ENCODE data around the gene SYPL1. TPM values are rescaled to one million over a fixed set of nuclear protein-coding genes. Genes with fewer than 3 reads are reported as not detected.
"Not testable (repeated sequence)": the region's sequence is repeated elsewhere in the genome, so short reads cannot be mapped to it uniquely, and the experiment has no call there.

Gene SYPL1
- polyA plus RNA-seq, 1 donor, result 97.0 TPM

DNA sequence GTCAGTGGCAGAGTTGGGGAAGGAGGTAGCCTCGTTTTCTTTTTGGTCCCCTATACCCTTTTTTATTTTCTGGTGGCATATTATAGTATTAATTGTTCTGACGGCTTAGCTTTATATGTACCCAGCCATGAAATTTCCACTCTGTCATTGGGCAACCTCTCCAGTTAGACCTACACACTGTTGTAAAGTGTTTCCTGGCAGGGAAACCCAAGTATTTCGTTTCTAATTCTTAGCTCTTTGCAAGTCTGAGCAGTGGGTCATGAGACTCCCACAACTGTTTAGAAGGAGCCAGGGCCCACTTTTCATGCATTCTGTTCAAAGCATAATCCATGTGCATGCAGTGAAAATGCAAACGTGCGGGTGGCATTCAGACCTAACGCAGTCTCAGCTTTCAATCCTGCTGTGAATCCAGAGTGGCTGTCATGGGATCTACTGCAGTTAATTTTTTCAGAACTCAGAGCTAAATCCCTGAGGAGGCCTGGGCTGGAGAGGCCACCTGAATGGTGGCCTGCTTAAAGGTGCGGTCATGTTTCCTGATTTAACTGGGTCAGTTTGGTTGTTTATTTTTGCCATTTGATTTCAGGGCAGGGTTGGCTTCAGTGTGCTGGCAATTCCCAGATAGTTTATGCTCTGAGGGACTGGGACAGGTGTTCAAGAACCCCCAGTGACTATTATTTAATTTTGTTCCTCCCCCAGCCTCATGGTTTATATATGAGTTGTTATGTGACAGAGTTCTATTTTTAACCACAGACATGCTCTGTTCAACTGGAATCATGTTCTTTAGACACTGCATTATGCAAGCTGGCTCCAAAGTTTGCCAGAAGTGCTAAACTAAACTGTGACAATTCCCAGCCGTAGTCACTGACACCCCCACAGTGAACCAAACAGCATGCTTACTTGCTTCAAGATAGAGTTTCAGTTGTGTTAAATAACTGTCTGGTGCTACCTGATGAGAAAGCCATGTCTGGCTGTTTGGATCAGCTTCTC is 27.4 kb upstream of the SYPL1 start:
- 68% methylated on average over 2 of the region's 8 CpGs for WGBS (ENCODE audit: insufficient coverage, low lambda C conversion rate)
- H3K36me3 ChIP-seq (ENCODE audit: control insufficient read depth, insufficient read depth, low read length), result no peaks in the 10 kb centered on the region
- no peak overlapping the region for H3K27ac ChIP-seq (ENCODE audit: low read length)
- no peaks in the 10 kb centered on the region for H3K9me3 ChIP-seq (ENCODE audit: control insufficient read depth, low read depth, low read length)
- no peaks in the 10 kb centered on the region for H3K27me3 ChIP-seq (ENCODE audit: control insufficient read depth, insufficient read depth, low read length)
- no peak overlapping the region for H3K4me3 ChIP-seq (ENCODE audit: low read length)
- DNase-seq, result peak; percentile 29
- H3K4me1 ChIP-seq (ENCODE audit: control insufficient read depth, insufficient read depth, low read length), result no peaks in the 10 kb centered on the region

DNA sequence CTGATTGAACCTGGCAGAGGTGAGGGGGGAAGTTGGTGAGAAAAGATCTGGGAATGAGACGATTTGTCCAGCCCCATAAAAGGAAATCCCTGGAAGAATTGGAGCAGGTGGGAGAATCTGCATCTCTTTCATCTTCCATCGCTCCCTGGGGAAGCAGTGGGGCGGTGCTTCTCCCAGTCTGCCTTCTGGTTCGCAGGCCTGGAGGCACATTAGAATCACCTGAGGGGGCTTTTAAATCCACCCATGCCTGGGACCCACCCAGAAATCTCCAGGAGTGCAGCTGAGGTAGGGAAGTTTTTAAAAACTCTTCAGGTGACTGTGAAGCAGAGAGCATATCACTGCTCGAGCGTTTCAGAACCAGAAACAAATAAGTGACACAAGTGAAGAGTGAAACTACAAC is 26.7 kb upstream of the SYPL1 start:
- Histone ChIP-seq H3K27me3 (ENCODE audit: control insufficient read depth, insufficient read depth, low read length) (no peaks in the 10 kb centered on the region), H3K4me1 (ENCODE audit: control insufficient read depth, insufficient read depth, low read length) (no peaks in the 10 kb centered on the region), H3K27ac (ENCODE audit: low read length) (no peak overlapping the region), H3K9me3 (ENCODE audit: control insufficient read depth, low read depth, low read length) (no peaks in the 10 kb centered on the region), H3K36me3 (ENCODE audit: control insufficient read depth, insufficient read depth, low read length) (no peaks in the 10 kb centered on the region), H3K4me3 (ENCODE audit: low read length) (no peak overlapping the region)
- DNase-seq, result no peak
- WGBS (ENCODE audit: insufficient coverage, low lambda C conversion rate), result 100% methylated on average over 2 of the region's 6 CpGs

DNA sequence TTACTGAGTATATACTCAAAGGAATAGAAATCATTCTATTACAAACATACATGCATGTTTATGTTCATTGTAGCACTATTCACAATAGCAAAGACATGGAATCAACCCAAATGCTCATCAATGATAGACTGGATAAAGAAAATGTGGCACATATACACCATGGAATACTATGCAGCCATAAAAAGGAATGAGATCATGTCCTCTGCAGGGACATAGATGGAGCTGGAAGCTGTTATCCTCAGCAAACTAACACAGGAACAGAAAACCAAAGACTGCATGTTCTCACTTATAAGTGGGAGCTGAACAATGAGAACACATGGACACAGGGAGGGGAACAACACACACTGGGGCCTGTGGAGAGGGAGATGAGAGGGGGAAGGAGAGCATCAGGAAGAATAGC is 26.1 kb upstream of the SYPL1 start:
- not testable (repeated sequence) for DNase-seq; H3K36me3 ChIP-seq (ENCODE audit: control insufficient read depth, insufficient read depth, low read length); H3K27ac ChIP-seq (ENCODE audit: low read length); H3K9me3 ChIP-seq (ENCODE audit: control insufficient read depth, low read depth, low read length); H3K27me3 ChIP-seq (ENCODE audit: control insufficient read depth, insufficient read depth, low read length); H3K4me1 ChIP-seq (ENCODE audit: control insufficient read depth, insufficient read depth, low read length); H3K4me3 ChIP-seq (ENCODE audit: low read length)

DNA sequence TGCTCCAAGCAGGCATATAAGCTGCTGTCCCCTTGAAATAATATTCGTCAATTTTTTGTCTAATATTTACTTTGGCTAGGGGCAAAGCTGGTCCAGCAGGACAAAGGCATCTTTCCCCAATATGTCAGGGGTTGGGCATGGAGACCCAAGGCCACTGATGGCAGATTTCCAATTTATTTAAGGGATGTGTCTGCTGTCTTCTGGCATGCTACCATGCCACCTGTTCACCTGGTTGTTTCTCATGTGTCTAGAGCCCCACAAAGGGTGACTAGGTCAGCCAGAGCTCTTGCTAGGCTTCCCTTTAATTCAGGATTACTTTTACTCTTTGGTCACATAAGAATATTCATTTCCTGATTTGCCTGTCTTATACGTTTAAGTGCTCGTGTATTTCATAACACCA is 22.1 kb upstream of the SYPL1 start:
- Histone ChIP-seq H3K9me3 (ENCODE audit: control insufficient read depth, low read depth, low read length) (no peaks in the 10 kb centered on the region), H3K4me3 (ENCODE audit: low read length) (no peak overlapping the region), H3K36me3 (ENCODE audit: control insufficient read depth, insufficient read depth, low read length) (no peaks in the 10 kb centered on the region), H3K27me3 (ENCODE audit: control insufficient read depth, insufficient read depth, low read length) (no peaks in the 10 kb centered on the region), H3K4me1 (ENCODE audit: control insufficient read depth, insufficient read depth, low read length) (no peaks in the 10 kb centered on the region), H3K27ac (ENCODE audit: low read length) (no peak overlapping the region)
- no CpG with 5 or more reads among the region's 3 CpGs for WGBS (ENCODE audit: insufficient coverage, low lambda C conversion rate)
- DNase-seq, result no peak

DNA sequence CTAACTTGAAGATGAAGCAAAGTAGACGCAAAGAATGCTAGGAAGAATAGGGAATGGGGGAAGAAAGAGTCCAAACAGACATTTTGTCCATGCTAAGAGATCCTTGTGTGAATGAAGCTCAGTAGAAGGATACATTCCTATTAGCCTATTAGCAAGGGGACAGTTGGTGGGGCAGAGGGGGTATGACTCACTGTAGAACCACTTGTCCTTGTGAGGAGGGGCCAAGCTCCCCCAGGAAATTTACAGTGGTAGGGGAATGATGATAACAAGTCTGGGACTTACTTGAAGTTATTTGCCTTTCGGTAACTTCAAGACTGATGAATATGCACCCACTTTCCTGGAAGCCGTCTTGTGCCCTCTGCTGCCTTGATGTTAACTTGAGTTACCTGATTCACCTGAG is 17.2 kb upstream of the SYPL1 start:
- H3K9me3 ChIP-seq (ENCODE audit: control insufficient read depth, low read depth, low read length), result no peaks in the 10 kb centered on the region
- H3K27ac ChIP-seq (ENCODE audit: low read length), result no peak overlapping the region
- no peaks in the 10 kb centered on the region for H3K4me1 ChIP-seq (ENCODE audit: control insufficient read depth, insufficient read depth, low read length)
- no peak for DNase-seq
- H3K27me3 ChIP-seq (ENCODE audit: control insufficient read depth, insufficient read depth, low read length), result no peaks in the 10 kb centered on the region
- H3K4me3 ChIP-seq (ENCODE audit: low read length), result no peak overlapping the region
- no CpG with 5 or more reads among the region's 3 CpGs for WGBS (ENCODE audit: insufficient coverage, low lambda C conversion rate)
- H3K36me3 ChIP-seq (ENCODE audit: control insufficient read depth, insufficient read depth, low read length), result no peaks in the 10 kb centered on the region

DNA sequence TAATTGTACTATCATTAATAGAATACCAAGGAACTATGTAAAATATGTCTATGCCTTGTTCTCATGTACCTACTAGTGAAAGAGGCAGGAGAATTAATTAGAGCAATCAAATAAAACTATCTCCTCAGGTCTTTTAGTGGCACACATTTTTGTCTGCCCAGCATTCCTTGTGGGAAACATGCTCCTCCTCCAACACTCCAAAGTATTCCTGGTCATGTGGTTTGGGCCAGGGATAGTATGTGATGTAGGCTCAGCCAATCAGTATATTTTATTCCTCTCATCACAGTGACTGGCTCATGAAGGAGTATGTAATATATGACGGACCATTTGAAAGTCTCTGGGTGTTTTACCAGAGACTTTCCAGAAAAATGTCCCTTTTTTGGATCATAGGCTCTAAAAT is 16.7 kb upstream of the SYPL1 start:
- Histone ChIP-seq H3K4me3 (ENCODE audit: low read length) (no peak overlapping the region), H3K27me3 (ENCODE audit: control insufficient read depth, insufficient read depth, low read length) (no peaks in the 10 kb centered on the region), H3K9me3 (ENCODE audit: control insufficient read depth, low read depth, low read length) (no peaks in the 10 kb centered on the region), H3K36me3 (ENCODE audit: control insufficient read depth, insufficient read depth, low read length) (no peaks in the 10 kb centered on the region), H3K4me1 (ENCODE audit: control insufficient read depth, insufficient read depth, low read length) (no peaks in the 10 kb centered on the region), H3K27ac (ENCODE audit: low read length) (no peak overlapping the region)
- no CpG with 5 or more reads among the region's 1 CpG for whole genome bisulfite sequencing (ENCODE audit: insufficient coverage, low lambda C conversion rate)
- DNase-seq, result no peak

DNA sequence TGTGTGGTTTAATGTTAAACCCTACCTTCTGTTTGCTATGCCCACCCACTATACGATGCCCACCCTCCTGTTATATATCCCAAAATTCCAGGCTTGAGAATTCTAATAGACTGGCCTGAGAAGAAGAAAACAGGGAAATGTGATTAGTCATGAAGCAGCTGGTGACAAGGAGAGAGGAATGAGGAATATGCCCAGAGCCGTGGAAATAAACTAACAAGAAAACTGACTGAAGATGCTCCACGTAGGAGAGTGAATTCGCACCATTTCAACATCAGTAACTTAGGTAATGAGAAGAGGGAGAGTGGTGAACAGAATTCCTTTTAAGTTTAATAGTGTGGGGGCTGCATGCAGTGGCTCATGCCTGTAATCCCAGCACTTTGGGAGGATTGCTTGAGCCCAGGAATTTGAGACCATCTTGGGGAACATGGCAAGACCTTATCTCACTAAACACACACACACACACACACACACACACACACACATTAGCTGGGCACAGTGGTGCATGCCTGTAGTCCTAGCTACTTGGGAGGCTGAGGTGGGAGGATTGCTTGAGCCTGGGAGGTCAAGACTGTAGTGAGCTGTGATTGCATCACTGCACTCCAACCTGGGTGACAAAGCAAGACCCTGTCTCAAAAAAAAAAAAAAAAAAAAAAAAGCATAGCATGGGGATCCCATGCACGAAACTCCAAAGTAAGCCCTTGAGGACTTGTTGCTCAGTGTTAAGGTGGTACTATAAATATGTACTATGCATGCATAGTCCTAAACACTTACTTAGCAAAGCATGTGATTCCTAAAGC is 16.1 kb upstream of the SYPL1 start:
- H3K36me3 ChIP-seq (ENCODE audit: control insufficient read depth, insufficient read depth, low read length), result no peaks in the 10 kb centered on the region
- no peak overlapping the region for H3K27ac ChIP-seq (ENCODE audit: low read length)
- H3K27me3 ChIP-seq (ENCODE audit: control insufficient read depth, insufficient read depth, low read length), result no peaks in the 10 kb centered on the region
- no peak overlapping the region for H3K4me3 ChIP-seq (ENCODE audit: low read length)
- WGBS (ENCODE audit: insufficient coverage, low lambda C conversion rate), result 56% methylated on average over 3 of the region's 5 CpGs
- H3K9me3 ChIP-seq (ENCODE audit: control insufficient read depth, low read depth, low read length), result no peaks in the 10 kb centered on the region
- DNase-seq, result no peak
- H3K4me1 ChIP-seq (ENCODE audit: control insufficient read depth, insufficient read depth, low read length), result no peaks in the 10 kb centered on the region

DNA sequence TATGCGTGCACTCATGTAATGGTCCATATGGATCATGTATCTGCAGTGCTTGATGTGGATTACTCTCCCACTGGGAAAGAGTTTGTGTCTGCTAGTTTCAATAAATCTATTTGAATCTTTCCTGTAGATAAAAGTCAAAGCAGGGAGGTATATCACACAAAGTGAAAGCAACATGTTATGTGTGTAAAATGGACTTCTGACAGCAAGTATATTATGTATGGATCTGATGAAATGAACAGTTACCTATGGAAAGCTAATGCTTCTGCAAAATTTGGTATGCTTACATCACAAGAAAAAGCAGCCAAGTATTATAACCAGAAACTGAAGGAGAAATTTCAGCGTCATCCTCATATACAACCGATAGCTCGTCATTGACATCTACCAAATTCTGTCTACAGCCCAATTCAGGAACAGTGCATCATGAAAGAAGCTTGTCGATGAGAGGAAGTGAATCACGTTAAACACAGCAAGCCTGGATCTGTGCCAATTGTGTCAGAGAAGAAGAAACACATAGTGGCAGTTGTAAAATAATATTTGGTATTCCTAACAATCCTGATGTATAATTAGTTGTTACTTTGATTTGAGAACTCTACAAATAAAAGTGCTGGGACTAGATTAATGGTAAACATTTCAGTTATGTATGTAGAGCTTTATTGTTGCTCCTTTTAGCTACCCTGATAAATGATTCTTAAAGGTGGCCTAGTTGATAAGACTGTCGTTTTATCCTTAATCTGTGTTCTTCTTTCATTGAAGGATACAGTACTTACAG is 14.2 kb upstream of the SYPL1 start:
- Histone ChIP-seq H3K4me3 (ENCODE audit: low read length) (no peak overlapping the region), H3K27me3 (ENCODE audit: control insufficient read depth, insufficient read depth, low read length) (no peaks in the 10 kb centered on the region), H3K4me1 (ENCODE audit: control insufficient read depth, insufficient read depth, low read length) (no peaks in the 10 kb centered on the region), H3K9me3 (ENCODE audit: control insufficient read depth, low read depth, low read length) (no peaks in the 10 kb centered on the region), H3K36me3 (ENCODE audit: control insufficient read depth, insufficient read depth, low read length) (no peaks in the 10 kb centered on the region), H3K27ac (ENCODE audit: low read length) (no peak overlapping the region)
- no peak for DNase-seq
- WGBS (ENCODE audit: insufficient coverage, low lambda C conversion rate), result 83% methylated on average over 1 of the region's 7 CpGs

DNA sequence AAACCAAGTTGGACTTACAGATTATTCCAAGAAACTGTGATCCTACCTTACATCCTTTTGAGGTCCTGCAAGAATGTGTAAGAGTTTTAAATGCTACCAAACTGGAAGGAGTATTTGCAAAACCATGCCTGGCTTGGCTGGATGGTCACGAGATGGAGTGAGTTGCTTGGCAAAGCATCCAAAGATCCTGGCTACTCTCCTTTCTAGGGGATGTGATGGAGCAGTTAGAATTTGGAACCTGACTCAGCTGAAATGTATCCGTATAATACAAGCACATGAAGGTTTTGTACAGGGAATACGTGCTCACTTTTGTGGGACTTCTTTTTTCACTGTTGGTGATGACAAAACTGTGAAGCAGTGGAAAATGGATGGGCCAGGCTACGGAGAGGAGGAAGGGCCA is 13.3 kb upstream of the SYPL1 start:
- no CpG with 5 or more reads among the region's 4 CpGs for WGBS (ENCODE audit: insufficient coverage, low lambda C conversion rate)
- Histone ChIP-seq H3K9me3 (ENCODE audit: control insufficient read depth, low read depth, low read length) (no peaks in the 10 kb centered on the region), H3K27ac (ENCODE audit: low read length) (no peak overlapping the region), H3K4me3 (ENCODE audit: low read length) (no peak overlapping the region), H3K36me3 (ENCODE audit: control insufficient read depth, insufficient read depth, low read length) (no peaks in the 10 kb centered on the region), H3K4me1 (ENCODE audit: control insufficient read depth, insufficient read depth, low read length) (no peaks in the 10 kb centered on the region), H3K27me3 (ENCODE audit: control insufficient read depth, insufficient read depth, low read length) (no peaks in the 10 kb centered on the region)
- DNase-seq, result no peak

DNA sequence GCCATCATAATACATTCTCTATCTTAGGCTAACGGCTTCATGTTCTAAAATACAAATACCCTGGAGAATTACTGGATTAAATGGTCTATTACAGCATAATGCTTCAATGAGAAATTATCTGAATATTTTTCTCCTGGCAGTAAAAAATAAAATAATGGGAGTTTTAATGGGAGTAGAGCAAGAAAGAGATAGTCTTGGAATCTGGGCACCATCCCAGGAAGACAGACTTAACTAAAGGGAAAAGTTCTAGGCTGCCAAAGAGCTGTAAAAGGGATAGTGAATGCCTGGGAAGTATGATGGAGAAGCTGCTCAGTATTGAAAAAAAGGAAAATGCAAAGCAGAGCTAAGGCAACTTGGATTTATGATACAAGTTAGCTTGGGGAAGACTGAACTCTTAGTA is 12.1 kb upstream of the SYPL1 start:
- H3K36me3 ChIP-seq (ENCODE audit: control insufficient read depth, insufficient read depth, low read length), result no peaks in the 10 kb centered on the region
- no peaks in the 10 kb centered on the region for H3K9me3 ChIP-seq (ENCODE audit: control insufficient read depth, low read depth, low read length)
- no peaks in the 10 kb centered on the region for H3K27me3 ChIP-seq (ENCODE audit: control insufficient read depth, insufficient read depth, low read length)
- peaks cover 4% of the 10 kb centered on the region for H3K4me1 ChIP-seq (ENCODE audit: control insufficient read depth, insufficient read depth, low read length)
- DNase-seq, result no peak
- H3K27ac ChIP-seq (ENCODE audit: low read length), result no peak overlapping the region
- no peak overlapping the region for H3K4me3 ChIP-seq (ENCODE audit: low read length)
- no CpG with 5 or more reads among the region's 1 CpG for WGBS (ENCODE audit: insufficient coverage, low lambda C conversion rate)

All from large intestine (tissue), 3 donors.